GM23338 (cell line): ENCODE data around the gene SMARCD2.
"Not testable (repeated sequence)": the region's sequence is repeated elsewhere in the genome, so short reads cannot be mapped to it uniquely, and the experiment has no call there.

Experiments used
- EZH2 ChIP-seq: fragments of 200-600 bp; sonication (generic); IDR thresholded peaks from one replicate; pipeline ENCODE4 v1.8.0; 2017; ENCODE audit warnings: antibody characterized with exemption, mild to moderate bottlenecking, low read depth; ENCODE audit not compliant: unreplicated experiment
- TF ChIP-seq, protein P1 (sequence below), 2 experiments: fragments of 200-600 bp in 1 of 2; sonication (generic) in 1 of 2; conservative IDR thresholded peaks; 2 replicates each; pipeline versions ENCODE4 v1.5.1 to v1.6.1; 2016 to 2017; ENCODE audit warnings: antibody characterized with exemption in 2 of 2, low read depth in 2 of 2, mild to moderate bottlenecking in 2 of 2, moderate library complexity in 1 of 2

DNA sequence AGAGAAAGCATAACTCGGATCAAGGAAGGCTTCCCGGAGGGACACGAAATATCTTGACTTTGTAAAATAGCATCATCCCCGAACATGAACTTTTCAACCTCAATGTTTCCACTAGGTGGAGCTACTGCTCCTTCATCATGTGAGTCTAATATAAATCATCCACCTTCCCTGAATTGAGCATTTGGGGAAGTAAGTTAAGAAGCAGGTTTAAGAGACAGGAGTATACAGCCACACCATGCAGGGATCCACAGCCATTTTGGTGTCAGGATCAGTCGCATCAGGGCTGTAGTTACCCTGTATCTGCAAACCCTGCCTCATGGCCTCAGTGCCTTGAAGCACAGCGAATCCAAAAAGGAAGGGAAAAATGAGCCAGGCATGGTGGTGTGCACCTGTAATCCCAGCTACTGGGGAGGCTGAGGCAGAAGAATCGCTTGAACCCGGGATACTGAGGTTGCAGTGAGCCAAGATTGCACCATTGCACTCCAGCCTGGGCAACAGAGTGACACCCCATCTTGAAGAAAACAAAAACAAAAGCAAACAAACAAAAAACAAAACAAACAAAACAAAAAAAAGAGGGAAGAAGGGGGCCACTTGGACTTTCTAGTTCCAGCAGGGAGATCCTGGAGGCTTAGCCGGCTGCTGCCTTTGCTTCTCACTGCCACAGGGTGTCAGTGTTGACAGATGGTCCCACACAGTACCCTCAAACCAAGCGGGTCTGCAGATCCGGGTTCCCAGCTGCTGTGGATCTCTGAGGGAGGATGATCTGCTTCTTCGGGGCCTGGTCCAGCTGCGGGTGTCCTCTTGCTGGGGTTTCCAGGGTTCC lies 46.8 kb upstream of the SMARCD2 start:
- TF ChIP-seq, protein P1, sequence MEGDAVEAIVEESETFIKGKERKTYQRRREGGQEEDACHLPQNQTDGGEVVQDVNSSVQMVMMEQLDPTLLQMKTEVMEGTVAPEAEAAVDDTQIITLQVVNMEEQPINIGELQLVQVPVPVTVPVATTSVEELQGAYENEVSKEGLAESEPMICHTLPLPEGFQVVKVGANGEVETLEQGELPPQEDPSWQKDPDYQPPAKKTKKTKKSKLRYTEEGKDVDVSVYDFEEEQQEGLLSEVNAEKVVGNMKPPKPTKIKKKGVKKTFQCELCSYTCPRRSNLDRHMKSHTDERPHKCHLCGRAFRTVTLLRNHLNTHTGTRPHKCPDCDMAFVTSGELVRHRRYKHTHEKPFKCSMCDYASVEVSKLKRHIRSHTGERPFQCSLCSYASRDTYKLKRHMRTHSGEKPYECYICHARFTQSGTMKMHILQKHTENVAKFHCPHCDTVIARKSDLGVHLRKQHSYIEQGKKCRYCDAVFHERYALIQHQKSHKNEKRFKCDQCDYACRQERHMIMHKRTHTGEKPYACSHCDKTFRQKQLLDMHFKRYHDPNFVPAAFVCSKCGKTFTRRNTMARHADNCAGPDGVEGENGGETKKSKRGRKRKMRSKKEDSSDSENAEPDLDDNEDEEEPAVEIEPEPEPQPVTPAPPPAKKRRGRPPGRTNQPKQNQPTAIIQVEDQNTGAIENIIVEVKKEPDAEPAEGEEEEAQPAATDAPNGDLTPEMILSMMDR (conservative IDR thresholded peaks at IDR 0.05; ENCODE audit: low read depth in 2 of 2) = peak; percentile 55 to 72
- TF ChIP-seq EZH2 = not testable (repeated sequence)
